ENCODE measurements around the gene CPM.

CPM gene
- total RNA-seq, result 0.24 to 0.98 reads per million in 2 donors

GRCh38 chr12:68932961-68933893 is at the start of gene CPM:
TSS of gene CPM (minus strand) at chr12:68933171. CDS start at chr12:68932837, 334 bp downstream.
- DNase-seq, result peak; percentile 51

GRCh38 chr12:68981516-68981915 is 48.5 kb upstream of the CPM start:
- no peak for DNase-seq

GRCh38 chr12:68980476-68981212 is 47.7 kb upstream of the CPM start:
- no peak for DNase-seq

GRCh38 chr12:68978678-68979077 is 45.7 kb upstream of the CPM start:
- no peak for DNase-seq

- no peak for DNase-seq
These were observed 45.1 kb upstream of the CPM start for GRCh38 chr12:68977909-68978610.

GRCh38 chr12:68977335-68977734 is 44.4 kb upstream of the CPM start:
- no peak for DNase-seq

- no peak for DNase-seq
These were observed 43.4 kb upstream of the CPM start for GRCh38 chr12:68976395-68976841.

GRCh38 chr12:68975811-68976210 is 42.8 kb upstream of the CPM start:
- DNase-seq, result no peak

- no peak for DNase-seq
These were observed 39.6 kb upstream of the CPM start for GRCh38 chr12:68972595-68972994.

- no peak for DNase-seq
These were observed 38.4 kb upstream of the CPM start for GRCh38 chr12:68971404-68971803.

GRCh38 chr12:68970951-68971350 is 38.0 kb upstream of the CPM start:
- no peak for DNase-seq

- no peak for DNase-seq
These were observed 37.3 kb upstream of the CPM start for GRCh38 chr12:68970306-68970705.

GRCh38 chr12:68967046-68967445 is 34.1 kb upstream of the CPM start:
- DNase-seq, result no peak

- no peak for DNase-seq
These were observed 31.1 kb upstream of the CPM start for GRCh38 chr12:68963856-68964745.

GRCh38 chr12:68962877-68963855 is 30.2 kb upstream of the CPM start:
- DNase-seq, result no peak

- DNase-seq, result no peak
These were observed 27.0 kb upstream of the CPM start for GRCh38 chr12:68959891-68960464.

- no peak for DNase-seq
These were observed 26.3 kb upstream of the CPM start for GRCh38 chr12:68959143-68959858.

GRCh38 chr12:68958322-68958721 is 25.4 kb upstream of the CPM start:
- no peak for DNase-seq

GRCh38 chr12:68957273-68957672 is 24.3 kb upstream of the CPM start:
- no peak for DNase-seq

- DNase-seq, result no peak
These were observed 23.5 kb upstream of the CPM start for GRCh38 chr12:68956466-68956865.

Measured in T-helper 9 cell (primary cell).